Activated naive CD4-positive, alpha-beta T cell treated with anti-CD3 and anti-CD28 coated beads, Interleukin-2, amount 50 U/mL, for 16 hours (primary cell): ENCODE results near the gene TRIM34.
"Not testable (repeated sequence)": the region's sequence is repeated elsewhere in the genome, so short reads cannot be mapped to it uniquely, and the experiment has no call there.

ENCODE experiments used
- DNase-seq: peaks from one replicate; pipeline ENCODE4 v3.0.0-alpha.2; 2020

TRIM34 gene

GRCh38 chr11:5622802-5623201 lies 2.0 kb upstream of the TRIM34 start:
- DNase-seq: no peak

- no peak for DNase-seq
Measured at GRCh38 chr11:5625281-5625680, 480 bp downstream of the TRIM34 start.

GRCh38 chr11:5626196-5626595 lies 1.4 kb downstream of the TRIM34 start:
- no peak for DNase-seq

- DNase-seq: no peak
Measured at GRCh38 chr11:5631417-5631816, 6.6 kb downstream of the TRIM34 start.

- no peak for DNase-seq
Measured at GRCh38 chr11:5631969-5632635, 7.3 kb downstream of the TRIM34 start.

- no peak for DNase-seq
Measured at GRCh38 chr11:5639953-5640352, 15.2 kb downstream of the TRIM34 start.

GRCh38 chr11:5643585-5643984 lies 18.8 kb downstream of the TRIM34 start:
- DNase-seq: no peak

GRCh38 chr11:5646139-5646538 lies 21.3 kb downstream of the TRIM34 start:
- DNase-seq: no peak

GRCh38 chr11:5655474-5655873 lies 30.7 kb downstream of the TRIM34 start:
- DNase-seq: no peak

GRCh38 chr11:5656956-5657355 lies 32.2 kb downstream of the TRIM34 start:
- DNase-seq: not testable (repeated sequence)

GRCh38 chr11:5658318-5658717 lies 33.5 kb downstream of the TRIM34 start:
- DNase-seq: no peak

GRCh38 chr11:5663511-5663910 lies 38.7 kb downstream of the TRIM34 start:
- DNase-seq: no peak

GRCh38 chr11:5665051-5665570 lies 40.3 kb downstream of the TRIM34 start:
- no peak for DNase-seq

GRCh38 chr11:5665746-5666401 lies 41.1 kb downstream of the TRIM34 start:
- DNase-seq: no peak

- DNase-seq: no peak
Measured at GRCh38 chr11:5666402-5666793, 41.6 kb downstream of the TRIM34 start.

- DNase-seq: no peak
Measured at GRCh38 chr11:5671831-5672230, 47.0 kb downstream of the TRIM34 start.

- DNase-seq: no peak
Measured at GRCh38 chr11:5674391-5674790, 49.6 kb downstream of the TRIM34 start.

GRCh38 chr11:5679811-5680210 lies 55.0 kb downstream of the TRIM34 start:
- DNase-seq: no peak

- not testable (repeated sequence) for DNase-seq
Measured at GRCh38 chr11:5682890-5683441, 58.2 kb downstream of the TRIM34 start.

- DNase-seq: peak; percentile 46
Measured at GRCh38 chr11:5683620-5684019, 58.8 kb downstream of the TRIM34 start.

GRCh38 chr11:5684036-5684645 lies 59.3 kb downstream of the TRIM34 start:
- no peak for DNase-seq

- peak; percentile 84 for DNase-seq
Measured at GRCh38 chr11:5684646-5685362, 60.0 kb downstream of the TRIM34 start, which contains the start of gene TRIM5. TRIM5 (minus strand) TSS chr11:5685074; CDS start chr11:5680177, 4,897 bp downstream.

- no peak for DNase-seq
Measured at GRCh38 chr11:5686426-5686825, 61.6 kb downstream of the TRIM34 start.
